ENCODE data around the gene ACVR1. TPM values are rescaled to one million over a fixed set of nuclear protein-coding genes. Genes with fewer than 3 reads are reported as not detected.
A peak's percentile ranks its signal among the peaks of the same experiment; 100 is the strongest.

ACVR1 gene
- total and polyA plus RNA-seq, 2 donors (not counting 1 experiment from before 2014, with no cell fraction given): 42.9 to 72.1 TPM

DNA sequence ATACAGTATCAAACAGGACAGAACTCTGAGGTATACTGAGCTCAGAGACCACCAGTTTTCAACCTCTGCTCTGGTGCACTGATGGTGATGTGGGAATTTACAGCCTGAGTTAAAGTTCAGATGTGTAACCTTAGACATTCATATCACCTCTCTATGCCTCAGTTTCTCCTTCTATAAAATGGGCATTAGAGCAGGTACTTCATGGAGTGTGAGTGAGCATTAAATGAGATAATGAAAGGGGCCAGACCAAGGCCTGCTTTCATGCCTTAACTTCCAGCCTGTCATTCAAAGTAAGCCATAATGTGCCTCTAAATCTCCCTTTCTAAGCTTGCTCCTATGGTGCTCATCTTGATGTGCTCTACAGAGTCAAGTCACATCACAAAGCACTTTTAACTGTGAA lies 8.4 kb downstream of the ACVR1 start:
- TF ChIP-seq, protein P1, sequence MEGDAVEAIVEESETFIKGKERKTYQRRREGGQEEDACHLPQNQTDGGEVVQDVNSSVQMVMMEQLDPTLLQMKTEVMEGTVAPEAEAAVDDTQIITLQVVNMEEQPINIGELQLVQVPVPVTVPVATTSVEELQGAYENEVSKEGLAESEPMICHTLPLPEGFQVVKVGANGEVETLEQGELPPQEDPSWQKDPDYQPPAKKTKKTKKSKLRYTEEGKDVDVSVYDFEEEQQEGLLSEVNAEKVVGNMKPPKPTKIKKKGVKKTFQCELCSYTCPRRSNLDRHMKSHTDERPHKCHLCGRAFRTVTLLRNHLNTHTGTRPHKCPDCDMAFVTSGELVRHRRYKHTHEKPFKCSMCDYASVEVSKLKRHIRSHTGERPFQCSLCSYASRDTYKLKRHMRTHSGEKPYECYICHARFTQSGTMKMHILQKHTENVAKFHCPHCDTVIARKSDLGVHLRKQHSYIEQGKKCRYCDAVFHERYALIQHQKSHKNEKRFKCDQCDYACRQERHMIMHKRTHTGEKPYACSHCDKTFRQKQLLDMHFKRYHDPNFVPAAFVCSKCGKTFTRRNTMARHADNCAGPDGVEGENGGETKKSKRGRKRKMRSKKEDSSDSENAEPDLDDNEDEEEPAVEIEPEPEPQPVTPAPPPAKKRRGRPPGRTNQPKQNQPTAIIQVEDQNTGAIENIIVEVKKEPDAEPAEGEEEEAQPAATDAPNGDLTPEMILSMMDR (conservative IDR thresholded peaks at IDR 0.05 in 1 of 2, IDR thresholded peaks at IDR 0.05 in 1 of 2; ENCODE audit: low read depth in 1 of 2, low read length in 2 of 2): no peak
- TF ChIP-seq EZH2 (IDR thresholded peaks at IDR 0.05; ENCODE audit: low read length, missing control alignments): no peak
- Histone ChIP-seq H2AFZ (ENCODE audit: low read length) (no peak overlapping the region), H3K9me3 (ENCODE audit: control insufficient read depth, insufficient read depth, low read depth, low read length) (no peaks in the 10 kb centered on the region), H3K36me3 (ENCODE audit: control insufficient read depth, insufficient read depth, low read length) (no peaks in the 10 kb centered on the region), H3K4me3 (replicated peaks in 1 of 4; ENCODE audit: control extremely low read depth in 1 of 4, insufficient read depth in 1 of 4, low read depth in 3 of 4, low read length in 4 of 4) (no peak overlapping the region), H3K79me2 (ENCODE audit: control insufficient read depth, insufficient read depth, low read length) (peaks cover 77% of the 10 kb centered on the region), H3K27me3 (ENCODE audit: control insufficient read depth, insufficient read depth, low read length) (no peaks in the 10 kb centered on the region), H4K20me1 (ENCODE audit: control insufficient read depth, extremely low read depth, insufficient read depth, low read length) (no peaks in the 10 kb centered on the region), H3K4me2 (ENCODE audit: extremely low read depth, insufficient read depth, low read length) (no peak overlapping the region), H3K9ac (ENCODE audit: insufficient read depth, low read length) (no peak overlapping the region), H3K4me1 (ENCODE audit: control insufficient read depth, extremely low read depth, insufficient read depth, low read length) (peaks cover 2% of the 10 kb centered on the region), H3K27ac (ENCODE audit: insufficient read depth, low read length) (no peak overlapping the region)
- no peak for DNase-seq (ENCODE audit: low read depth in 2 of 2)

GRCh38 chr2:157866666-157867642 lies 9.2 kb downstream of the ACVR1 start:
- Histone ChIP-seq H3K9me3 (ENCODE audit: control insufficient read depth, insufficient read depth, low read depth, low read length) (no peaks in the 10 kb centered on the region), H3K36me3 (ENCODE audit: control insufficient read depth, insufficient read depth, low read length) (no peaks in the 10 kb centered on the region), H2AFZ (ENCODE audit: low read length) (no peak overlapping the region), H3K79me2 (ENCODE audit: control insufficient read depth, insufficient read depth, low read length) (peaks cover 72% of the 10 kb centered on the region), H3K4me3 (replicated peaks in 1 of 4; ENCODE audit: control extremely low read depth in 1 of 4, insufficient read depth in 1 of 4, low read depth in 3 of 4, low read length in 4 of 4) (no peak overlapping the region), H3K4me2 (ENCODE audit: extremely low read depth, insufficient read depth, low read length) (no peak overlapping the region), H3K9ac (ENCODE audit: insufficient read depth, low read length) (no peak overlapping the region), H3K27me3 (ENCODE audit: control insufficient read depth, insufficient read depth, low read length) (no peaks in the 10 kb centered on the region), H4K20me1 (ENCODE audit: control insufficient read depth, extremely low read depth, insufficient read depth, low read length) (no peaks in the 10 kb centered on the region), H3K4me1 (ENCODE audit: control insufficient read depth, extremely low read depth, insufficient read depth, low read length) (peaks cover 2% of the 10 kb centered on the region), H3K27ac (ENCODE audit: insufficient read depth, low read length) (no peak overlapping the region)
- TF ChIP-seq, protein P1 (conservative IDR thresholded peaks at IDR 0.05 in 1 of 2, IDR thresholded peaks at IDR 0.05 in 1 of 2; ENCODE audit: low read depth in 1 of 2, low read length in 2 of 2): no peak
- no peak for TF ChIP-seq EZH2 (IDR thresholded peaks at IDR 0.05; ENCODE audit: low read length, missing control alignments)
- DNase-seq (ENCODE audit: low read depth in 2 of 2): no peak

- H3K4me1 ChIP-seq (ENCODE audit: control insufficient read depth, extremely low read depth, insufficient read depth, low read length): no peaks in the 10 kb centered on the region
- no peaks in the 10 kb centered on the region for H3K27me3 ChIP-seq (ENCODE audit: control insufficient read depth, insufficient read depth, low read length)
- no peak overlapping the region for H3K9ac ChIP-seq (ENCODE audit: insufficient read depth, low read length)
- H3K36me3 ChIP-seq (ENCODE audit: control insufficient read depth, insufficient read depth, low read length): no peaks in the 10 kb centered on the region
- no peak overlapping the region for H2AFZ ChIP-seq (ENCODE audit: low read length)
- no peak overlapping the region for H3K27ac ChIP-seq (ENCODE audit: insufficient read depth, low read length)
- no peak for TF ChIP-seq EZH2 (IDR thresholded peaks at IDR 0.05; ENCODE audit: low read length, missing control alignments)
- TF ChIP-seq, protein P1 (conservative IDR thresholded peaks at IDR 0.05 in 1 of 2, IDR thresholded peaks at IDR 0.05 in 1 of 2; ENCODE audit: low read depth in 1 of 2, low read length in 2 of 2): no peak
- H3K4me3 ChIP-seq (replicated peaks in 1 of 4; ENCODE audit: control extremely low read depth in 1 of 4, insufficient read depth in 1 of 4, low read depth in 3 of 4, low read length in 4 of 4): no peak overlapping the region
- H3K79me2 ChIP-seq (ENCODE audit: control insufficient read depth, insufficient read depth, low read length): peaks cover 68% of the 10 kb centered on the region
- H3K9me3 ChIP-seq (ENCODE audit: control insufficient read depth, insufficient read depth, low read depth, low read length): no peaks in the 10 kb centered on the region
- H4K20me1 ChIP-seq (ENCODE audit: control insufficient read depth, extremely low read depth, insufficient read depth, low read length): no peaks in the 10 kb centered on the region
- peak; percentile 23 to 67 for DNase-seq (ENCODE audit: low read depth in 2 of 2)
- H3K4me2 ChIP-seq (ENCODE audit: extremely low read depth, insufficient read depth, low read length): no peak overlapping the region
Measured at GRCh38 chr2:157866202-157866601, 9.9 kb downstream of the ACVR1 start.
